ENCODE data around the gene DAP. TPM values are rescaled to one million over a fixed set of nuclear protein-coding genes. Genes with fewer than 3 reads are reported as not detected.

Gene DAP
- total RNA-seq, 1 experiment from 2014 or later = 47.2 TPM

- Mint-ChIP-seq H3K9me3 (no peaks in the 10 kb centered on the region), H3K27me3 (ENCODE audit: low read depth) (no peaks in the 10 kb centered on the region), H3K27ac (no peak overlapping the region), H3K36me3 (ENCODE audit: insufficient read depth in 1 of 3, low read depth in 3 of 3) (no peaks in the 10 kb centered on the region), H3K4me3 (no peak overlapping the region), H3K4me1 (peaks cover 32 to 38% of the 10 kb centered on the region in 2 experiments)
- Histone ChIP-seq H2BK15ac (ENCODE audit: low read depth, low read length) (no peak overlapping the region), H4K8ac (replicated peaks; ENCODE audit: insufficient read length, low read depth, low read length) (no peak overlapping the region), H4K5ac (ENCODE audit: insufficient read length, low read depth, low read length) (no peak overlapping the region), H3K27me3 (ENCODE audit: insufficient read depth, low read length) (no peaks in the 10 kb centered on the region), H3K23me2 (ENCODE audit: insufficient read length, low read depth, low read length, poor library complexity, severe bottlenecking) (no peaks in the 10 kb centered on the region), H4K20me1 (ENCODE audit: control insufficient read depth, insufficient read depth, insufficient read length) (no peaks in the 10 kb centered on the region), H4K91ac (ENCODE audit: insufficient read length, low read depth, low read length) (no peak overlapping the region), H3K18ac (ENCODE audit: insufficient read length, low read depth, low read length) (no peak overlapping the region), H2AK5ac (ENCODE audit: insufficient read length, low read length) (no peak overlapping the region), H3K4me2 (ENCODE audit: insufficient read depth, insufficient read length, low read length) (no peak overlapping the region), H2AFZ (ENCODE audit: low read length) (no peak overlapping the region), H2BK5ac (ENCODE audit: insufficient read length, low read length) (no peak overlapping the region), H3K9ac (ENCODE audit: extremely low read depth, insufficient read length, low read length) (no peak overlapping the region), H3K56ac (ENCODE audit: insufficient read length, low read depth, low read length) (no peak overlapping the region), H3T11ph (ENCODE audit: low read length) (no peak overlapping the region), H2BK12ac (ENCODE audit: insufficient read length, low read depth, low read length) (no peak overlapping the region), H3K4me1 (ENCODE audit: insufficient read depth, low read length) (peaks cover 21% of the 10 kb centered on the region), H3K79me1 (ENCODE audit: insufficient read depth, low read depth, low read length, poor library complexity, severe bottlenecking) (no peaks in the 10 kb centered on the region), H3K9me3 (ENCODE audit: control insufficient read depth, low read depth, low read length) (no peaks in the 10 kb centered on the region), H3K14ac (ENCODE audit: insufficient read depth, low read length) (no peak overlapping the region), H2BK20ac (ENCODE audit: low read depth, low read length, poor library complexity, severe bottlenecking) (no peak overlapping the region), H3K27ac (ENCODE audit: insufficient read length, low read depth, low read length) (no peak overlapping the region), H3K23ac (ENCODE audit: insufficient read length, low read depth, low read length) (no peak overlapping the region), H3K4ac (ENCODE audit: low read depth, low read length) (no peak overlapping the region), H2BK120ac (ENCODE audit: low read depth, low read length, poor library complexity, severe bottlenecking) (no peak overlapping the region), H3K79me2 (ENCODE audit: insufficient read depth, low read length) (no peaks in the 10 kb centered on the region)
- TF ChIP-seq CTCF (conservative IDR thresholded peaks at IDR 0.05) = peak; percentile 82
- DNase-seq = no peak
- no CpG with 5 or more reads among the region's 6 CpGs for WGBS (ENCODE audit: extremely low coverage, insufficient read length, low lambda C conversion rate)
Measured at GRCh38 chr5:10701567-10702039, 59.4 kb downstream of the DAP start.

Data from H9 (cell line).